GM12875 (cell line): ENCODE results near the gene KRTAP5-2.
"Not testable (repeated sequence)": the region's sequence is repeated elsewhere in the genome, so short reads cannot be mapped to it uniquely, and the experiment has no call there.

Source experiments
- H3K4me3 ChIP-seq: one replicate; pipeline ENCODE4 v1.5.1; 2011; ENCODE audit warnings: low read depth, low read length, control low read depth
- TF ChIP-seq, protein P1 (sequence below): IDR thresholded peaks from 2 replicates; pipeline ENCODE4 v1.5.1; 2011; ENCODE audit warnings: low read depth, mild to moderate bottlenecking, control low read depth, inconsistent platforms, low read length, moderate library complexity, borderline replicate concordance; ENCODE audit not compliant: insufficient read depth

The KRTAP5-2 gene

GRCh38 chr11:1604711-1605110, 6.6 kb upstream of the KRTAP5-2 start:
- TF ChIP-seq, protein P1, sequence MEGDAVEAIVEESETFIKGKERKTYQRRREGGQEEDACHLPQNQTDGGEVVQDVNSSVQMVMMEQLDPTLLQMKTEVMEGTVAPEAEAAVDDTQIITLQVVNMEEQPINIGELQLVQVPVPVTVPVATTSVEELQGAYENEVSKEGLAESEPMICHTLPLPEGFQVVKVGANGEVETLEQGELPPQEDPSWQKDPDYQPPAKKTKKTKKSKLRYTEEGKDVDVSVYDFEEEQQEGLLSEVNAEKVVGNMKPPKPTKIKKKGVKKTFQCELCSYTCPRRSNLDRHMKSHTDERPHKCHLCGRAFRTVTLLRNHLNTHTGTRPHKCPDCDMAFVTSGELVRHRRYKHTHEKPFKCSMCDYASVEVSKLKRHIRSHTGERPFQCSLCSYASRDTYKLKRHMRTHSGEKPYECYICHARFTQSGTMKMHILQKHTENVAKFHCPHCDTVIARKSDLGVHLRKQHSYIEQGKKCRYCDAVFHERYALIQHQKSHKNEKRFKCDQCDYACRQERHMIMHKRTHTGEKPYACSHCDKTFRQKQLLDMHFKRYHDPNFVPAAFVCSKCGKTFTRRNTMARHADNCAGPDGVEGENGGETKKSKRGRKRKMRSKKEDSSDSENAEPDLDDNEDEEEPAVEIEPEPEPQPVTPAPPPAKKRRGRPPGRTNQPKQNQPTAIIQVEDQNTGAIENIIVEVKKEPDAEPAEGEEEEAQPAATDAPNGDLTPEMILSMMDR, result no peak
- H3K4me3 ChIP-seq, result no peak overlapping the region

DNA sequence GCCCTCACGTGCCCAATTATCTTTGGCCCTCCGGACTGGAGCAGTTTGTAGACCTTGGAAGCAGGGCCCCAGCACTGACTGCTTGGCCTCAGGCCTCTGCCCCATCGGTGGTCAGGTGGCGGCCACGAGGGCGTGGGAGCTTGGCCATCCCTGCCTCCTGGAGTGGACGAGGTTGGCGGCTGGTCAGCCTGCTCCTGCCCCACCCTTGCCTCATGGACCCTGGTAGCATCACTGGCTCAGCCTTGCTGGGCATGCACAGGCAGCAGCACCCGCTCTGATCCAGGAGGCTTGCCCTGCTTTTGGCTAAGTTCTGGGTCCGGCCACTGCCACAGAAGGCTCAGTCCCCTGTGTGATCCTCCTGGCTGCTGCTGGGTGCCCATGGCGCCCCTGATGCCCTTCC, 6.1 kb upstream of the KRTAP5-2 start:
- no peak overlapping the region for H3K4me3 ChIP-seq
- TF ChIP-seq, protein P1, result no peak

DNA sequence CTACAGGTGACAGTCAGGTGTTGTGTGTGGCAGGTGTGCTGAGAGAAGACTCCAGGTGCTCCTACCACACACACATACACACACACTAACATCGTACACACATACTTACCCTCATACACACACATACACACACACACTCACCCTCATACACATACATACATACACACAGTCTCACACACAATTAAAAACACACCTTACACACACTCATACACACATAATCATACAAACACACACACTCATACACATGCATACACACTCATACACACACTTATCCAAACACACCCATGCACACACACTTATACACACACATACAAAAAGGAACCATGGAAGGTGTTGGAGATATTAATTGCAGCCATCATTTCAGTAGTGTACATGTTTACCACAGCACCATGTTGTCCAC, 5.5 kb upstream of the KRTAP5-2 start:
- no peak overlapping the region for H3K4me3 ChIP-seq
- TF ChIP-seq, protein P1, result no peak

GRCh38 chr11:1601663-1602062, 3.6 kb upstream of the KRTAP5-2 start:
- not testable (repeated sequence) for H3K4me3 ChIP-seq

DNA sequence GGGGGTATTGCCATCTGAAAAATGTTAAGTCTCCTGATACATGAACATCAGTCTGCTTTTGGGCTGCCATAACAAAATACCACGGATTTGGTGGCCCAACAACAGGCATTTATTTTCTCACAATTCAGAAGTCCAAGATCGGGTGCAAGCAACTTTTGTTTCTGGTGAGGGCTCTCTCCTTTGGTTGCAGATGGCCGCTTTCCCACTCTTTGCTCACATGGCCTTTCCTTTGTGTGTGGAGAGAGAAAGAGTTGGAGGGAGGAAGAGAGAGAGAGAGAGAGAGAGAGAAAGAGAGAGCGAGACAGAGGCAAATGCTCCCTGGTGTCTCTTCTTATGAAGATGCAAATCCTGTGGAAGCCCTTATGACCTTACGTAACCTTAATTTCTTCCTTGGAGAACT, 2.5 kb upstream of the KRTAP5-2 start:
- TF ChIP-seq, protein P1, result no peak
- H3K4me3 ChIP-seq, result no peak overlapping the region

GRCh38 chr11:1598816-1599215, 722 bp upstream of the KRTAP5-2 start:
- no peak overlapping the region for H3K4me3 ChIP-seq
- TF ChIP-seq, protein P1, result no peak

GRCh38 chr11:1598406-1598805, 312 bp upstream of the KRTAP5-2 start:
- H3K4me3 ChIP-seq, result not testable (repeated sequence)

GRCh38 chr11:1597331-1597993, 632 bp downstream of the KRTAP5-2 start:
- no peak overlapping the region for H3K4me3 ChIP-seq

GRCh38 chr11:1596576-1597121, 1.4 kb downstream of the KRTAP5-2 start:
- not testable (repeated sequence) for H3K4me3 ChIP-seq

More at GRCh38 chr11:1597331-1597993, 632 bp downstream of the KRTAP5-2 start:
- TF ChIP-seq, protein P1, result no peak

DNA sequence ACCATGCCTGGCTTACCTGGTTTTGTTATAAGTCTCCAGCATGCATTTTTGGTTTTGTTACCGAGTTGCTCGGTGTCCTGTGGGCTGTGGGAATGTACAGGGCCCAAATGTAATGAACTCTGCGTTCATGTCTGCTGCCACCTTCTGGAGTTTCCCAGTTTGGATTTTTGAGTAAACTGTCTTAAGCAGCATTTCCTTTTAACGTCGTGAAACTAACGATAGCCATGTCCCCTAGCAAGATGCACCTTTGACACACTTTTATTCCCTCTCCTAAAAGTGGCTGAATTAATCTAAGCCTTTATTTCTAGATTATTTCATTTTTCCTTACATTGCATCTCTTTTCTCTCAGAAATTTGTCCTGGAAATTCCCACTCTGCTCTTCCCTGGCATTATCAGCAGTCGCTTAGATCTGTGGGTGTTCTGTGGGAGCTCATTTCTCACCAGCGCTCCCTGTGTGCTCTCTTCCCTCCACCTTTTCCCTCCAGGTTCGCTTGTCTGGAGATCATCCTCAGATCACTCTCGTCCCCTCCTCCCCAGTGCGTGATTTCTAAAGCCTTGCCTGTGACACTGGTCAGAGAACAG, 2.0 kb downstream of the KRTAP5-2 start:
- H3K4me3 ChIP-seq, result not testable (repeated sequence)
